ENCODE data around the gene PDE6A.

DNA sequence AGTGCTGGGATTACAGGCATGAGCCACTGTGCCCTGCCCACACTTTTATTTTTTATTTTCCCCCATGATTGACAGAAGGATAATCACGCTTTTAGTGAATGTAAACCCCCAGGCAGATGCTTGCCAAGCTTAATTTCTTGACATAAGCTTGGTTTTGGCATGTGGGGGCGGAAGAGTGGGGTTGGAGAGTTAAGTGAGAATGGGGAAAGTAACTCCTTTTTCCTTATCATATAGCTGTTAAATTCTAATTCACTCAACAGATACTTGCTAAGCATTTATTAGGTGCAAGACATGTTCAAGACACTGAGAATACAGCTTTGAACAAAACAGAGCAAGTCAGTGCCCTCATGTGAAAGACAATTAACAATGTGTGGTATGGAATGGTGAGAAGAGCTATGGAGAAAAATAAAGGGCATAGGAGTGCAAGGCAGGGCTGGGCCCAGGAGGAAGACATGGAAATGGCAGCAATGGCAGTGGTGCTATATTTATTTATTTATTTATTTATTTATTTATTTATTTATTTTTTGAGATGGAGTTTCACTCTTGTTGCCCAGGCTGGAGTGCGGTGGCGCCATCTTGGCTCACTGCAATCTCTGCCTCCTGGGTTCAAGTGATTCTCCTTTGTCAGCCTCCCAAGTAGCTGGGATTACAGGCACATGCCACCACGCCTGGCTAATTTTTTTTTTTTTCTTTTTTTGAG is 18.2 kb upstream of the PDE6A start:
- TF ChIP-seq, protein P1, sequence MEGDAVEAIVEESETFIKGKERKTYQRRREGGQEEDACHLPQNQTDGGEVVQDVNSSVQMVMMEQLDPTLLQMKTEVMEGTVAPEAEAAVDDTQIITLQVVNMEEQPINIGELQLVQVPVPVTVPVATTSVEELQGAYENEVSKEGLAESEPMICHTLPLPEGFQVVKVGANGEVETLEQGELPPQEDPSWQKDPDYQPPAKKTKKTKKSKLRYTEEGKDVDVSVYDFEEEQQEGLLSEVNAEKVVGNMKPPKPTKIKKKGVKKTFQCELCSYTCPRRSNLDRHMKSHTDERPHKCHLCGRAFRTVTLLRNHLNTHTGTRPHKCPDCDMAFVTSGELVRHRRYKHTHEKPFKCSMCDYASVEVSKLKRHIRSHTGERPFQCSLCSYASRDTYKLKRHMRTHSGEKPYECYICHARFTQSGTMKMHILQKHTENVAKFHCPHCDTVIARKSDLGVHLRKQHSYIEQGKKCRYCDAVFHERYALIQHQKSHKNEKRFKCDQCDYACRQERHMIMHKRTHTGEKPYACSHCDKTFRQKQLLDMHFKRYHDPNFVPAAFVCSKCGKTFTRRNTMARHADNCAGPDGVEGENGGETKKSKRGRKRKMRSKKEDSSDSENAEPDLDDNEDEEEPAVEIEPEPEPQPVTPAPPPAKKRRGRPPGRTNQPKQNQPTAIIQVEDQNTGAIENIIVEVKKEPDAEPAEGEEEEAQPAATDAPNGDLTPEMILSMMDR (IDR thresholded peaks at IDR 0.05; ENCODE audit: low read depth, low read length, poor library complexity, severe bottlenecking): no peak
- TF ChIP-seq EZH2phosphoT487 (IDR thresholded peaks at IDR 0.05; ENCODE audit: borderline replicate concordance, low read length): no peak

All from DOHH2 (cell line).